H9 (cell line): ENCODE results near the gene DDX19B. TPM values are rescaled to one million over a fixed set of nuclear protein-coding genes. Genes with fewer than 3 reads are reported as not detected.
A peak's percentile ranks its signal among the peaks of the same experiment; 100 is the strongest.
"Not testable (repeated sequence)": the region's sequence is repeated elsewhere in the genome, so short reads cannot be mapped to it uniquely, and the experiment has no call there.

Experiments used
- DNase-seq: peaks from one replicate; pipeline ENCODE4 v3.0.0-alpha.2; 2017
- H2AFZ ChIP-seq: one replicate; pipeline ENCODE4 v1.6.1; 2013; ENCODE audit warnings: mild to moderate bottlenecking, low read length, control low read depth, moderate library complexity
- H2AK5ac ChIP-seq: 2 replicates; pipeline ENCODE4 v1.6.1; 2013; ENCODE audit warnings: low read length, control low read depth, mixed read lengths; ENCODE audit not compliant: insufficient read length
- H2BK120ac ChIP-seq: one replicate; pipeline ENCODE4 v1.6.1; 2013; ENCODE audit warnings: low read depth, mild to moderate bottlenecking, low read length, control low read depth, inconsistent platforms; ENCODE audit not compliant: poor library complexity, severe bottlenecking
- H2BK12ac ChIP-seq: 2 replicates; pipeline ENCODE4 v1.6.1; 2013; ENCODE audit warnings: low read length, control low read depth, mixed read lengths, low read depth; ENCODE audit not compliant: insufficient read length
- H2BK15ac ChIP-seq: 2 replicates; pipeline ENCODE4 v1.6.1; 2013; ENCODE audit warnings: low read depth, low read length, control low read depth
- H2BK20ac ChIP-seq: one replicate; pipeline ENCODE4 v1.6.1; 2013; ENCODE audit warnings: low read depth, mild to moderate bottlenecking, low read length, control low read depth, inconsistent platforms; ENCODE audit not compliant: poor library complexity, severe bottlenecking
- H2BK5ac ChIP-seq: 2 replicates; pipeline ENCODE4 v1.6.1; 2013; ENCODE audit warnings: low read length, control low read depth, mixed read lengths; ENCODE audit not compliant: insufficient read length
- H3K14ac ChIP-seq: 2 replicates; pipeline ENCODE4 v1.6.1; 2013; ENCODE audit warnings: low read length, control low read depth; ENCODE audit not compliant: insufficient read depth
- H3K18ac ChIP-seq: 2 replicates; pipeline ENCODE4 v1.6.1; 2013; ENCODE audit warnings: low read depth, mild to moderate bottlenecking, mixed read lengths, low read length, control low read depth; ENCODE audit not compliant: insufficient read length
- H3K23ac ChIP-seq: 2 replicates; pipeline ENCODE4 v1.6.1; 2013; ENCODE audit warnings: low read length, control low read depth, mixed read lengths, low read depth; ENCODE audit not compliant: insufficient read length
- H3K23me2 ChIP-seq: 2 replicates; pipeline ENCODE4 v1.6.1; 2013; ENCODE audit warnings: low read depth, mild to moderate bottlenecking, mixed read lengths, low read length, control low read depth; ENCODE audit not compliant: insufficient read length, poor library complexity, severe bottlenecking
- H3K27ac ChIP-seq: 2 replicates; pipeline ENCODE4 v1.5.1; 2013; ENCODE audit warnings: low read length, control low read depth, mixed read lengths, low read depth; ENCODE audit not compliant: insufficient read length
- H3K27me3 ChIP-seq: 2 replicates; pipeline ENCODE4 v1.6.1; 2013; ENCODE audit warnings: low read length, control low read depth, inconsistent platforms; ENCODE audit not compliant: insufficient read depth
- H3K4ac ChIP-seq: 2 replicates; pipeline ENCODE4 v1.6.1; 2013; ENCODE audit warnings: low read depth, mild to moderate bottlenecking, control low read depth, inconsistent platforms, low read length, moderate library complexity
- H3K4me1 ChIP-seq: 2 replicates; pipeline ENCODE4 v1.6.1; 2013; ENCODE audit warnings: low read length, control low read depth, inconsistent platforms; ENCODE audit not compliant: insufficient read depth
- H3K4me2 ChIP-seq: 2 replicates; pipeline ENCODE4 v1.6.1; 2013; ENCODE audit warnings: low read length, control low read depth, mixed read lengths; ENCODE audit not compliant: insufficient read length, insufficient read depth
- H3K56ac ChIP-seq: 2 replicates; pipeline ENCODE4 v1.6.1; 2013; ENCODE audit warnings: low read depth, mild to moderate bottlenecking, mixed read lengths, low read length, control low read depth; ENCODE audit not compliant: insufficient read length
- H3K79me1 ChIP-seq: 2 replicates; pipeline ENCODE4 v1.6.1; 2013; ENCODE audit warnings: low read depth, mild to moderate bottlenecking, moderate library complexity, low read length, control low read depth, inconsistent platforms; ENCODE audit not compliant: insufficient read depth, poor library complexity, severe bottlenecking
- H3K79me2 ChIP-seq: 2 replicates; pipeline ENCODE4 v1.6.1; 2013; ENCODE audit warnings: low read length, control low read depth, inconsistent platforms; ENCODE audit not compliant: insufficient read depth
- H3K9ac ChIP-seq: 2 replicates; pipeline ENCODE4 v1.6.1; 2013; ENCODE audit warnings: low read length, control low read depth, mixed read lengths; ENCODE audit not compliant: insufficient read length; ENCODE audit errors: extremely low read depth
- H3K9me3 ChIP-seq: one replicate; pipeline ENCODE4 v1.6.1; 2013; ENCODE audit warnings: low read depth, low read length, inconsistent platforms; ENCODE audit not compliant: control insufficient read depth
- H3T11ph ChIP-seq: one replicate; pipeline ENCODE4 v1.6.1; 2013; ENCODE audit warnings: mild to moderate bottlenecking, low read length, control low read depth, inconsistent platforms
- H4K20me1 ChIP-seq: one replicate; pipeline ENCODE4 v1.6.1; 2013; ENCODE audit not compliant: control insufficient read depth, insufficient read length, insufficient read depth
- H4K5ac ChIP-seq: 2 replicates; pipeline ENCODE4 v1.6.1; 2013; ENCODE audit warnings: low read depth, mild to moderate bottlenecking, mixed read lengths, low read length, control low read depth; ENCODE audit not compliant: insufficient read length
- H4K8ac ChIP-seq: replicated peaks from 2 replicates; pipeline ENCODE4 v1.6.1; 2013; ENCODE audit warnings: low read length, control low read depth, mixed read lengths, low read depth; ENCODE audit not compliant: insufficient read length
- H4K91ac ChIP-seq: 2 replicates; pipeline ENCODE4 v1.6.1; 2013; ENCODE audit warnings: low read depth, mild to moderate bottlenecking, moderate library complexity, mixed read lengths, low read length, control low read depth; ENCODE audit not compliant: insufficient read length
- H3K27ac Mint-ChIP-seq, 3 experiments: 2 replicates in 2 of 3; 3 replicates in 1 of 3; pipeline ENCODE4 v1.8.0; 2020 to 2021; ENCODE audit warnings: mixed read lengths in 3 of 3, mild to moderate bottlenecking in 1 of 3, moderate library complexity in 1 of 3
- H3K27me3 Mint-ChIP-seq: 2 replicates; pipeline ENCODE4 v1.8.0; 2021; ENCODE audit warnings: low read depth, mild to moderate bottlenecking, moderate library complexity, mixed read lengths
- H3K36me3 Mint-ChIP-seq, 3 experiments: 2 replicates in 2 of 3; 3 replicates in 1 of 3; pipeline ENCODE4 v1.8.0; 2020 to 2021; ENCODE audit warnings: low read depth in 3 of 3, mixed read lengths in 3 of 3; ENCODE audit not compliant: insufficient read depth in 1 of 3
- H3K4me1 Mint-ChIP-seq, 2 experiments: 2 replicates each; pipeline ENCODE4 v1.8.0; 2020; ENCODE audit warnings: mixed read lengths in 2 of 2
- H3K4me3 Mint-ChIP-seq, 2 experiments: 2 replicates in 1 of 2; 3 replicates in 1 of 2; pipeline ENCODE4 v1.8.0; 2020 to 2021; ENCODE audit warnings: mild to moderate bottlenecking in 2 of 2, mixed read lengths in 2 of 2, moderate library complexity in 1 of 2
- H3K9me3 Mint-ChIP-seq, 2 experiments: 2 replicates in 1 of 2; 3 replicates in 1 of 2; pipeline ENCODE4 v1.8.0; 2020; ENCODE audit warnings: mild to moderate bottlenecking in 2 of 2, mixed read lengths in 2 of 2, moderate library complexity in 1 of 2
- WGBS: extraction: QIAGEN DNeasy Blood & Tissue Kit; methylation state at CpG from one replicate; pipeline ENCODE4 v1.1.7; 2013; ENCODE audit warnings: missing lambda C conversion rate, low lambda C conversion rate, mixed read lengths; ENCODE audit not compliant: insufficient read length; ENCODE audit errors: extremely low coverage; 5-methylcytosine and 5-hydroxymethylcytosine counted together
- long read RNA-seq: library from polyadenylated mRNA; unstranded; transcript quantifications from one replicate; pipeline ENCODE4 v2.0.0, GENCODE V29; 2020
- total RNA-seq: library from RNA; stranded (reverse); gene quantifications from 2 replicates; pipeline ENCODE4 v1.2.1, GENCODE V29; 2021
- TF ChIP-seq, protein P1 (sequence below): fragments of 200-600 bp; sonication (generic); conservative IDR thresholded peaks from 3 replicates; pipeline ENCODE4 v1.8.0; 2021; ENCODE audit warnings: antibody characterized with exemption, mild to moderate bottlenecking

DDX19B gene
- 46.7 and 47.3 TPM in 2 replicates for total RNA-seq
- long read RNA-seq, transcript DDX19B-201 (12 exons, 3,386 nt), result major isoform, 329 of 427 reads
- long read RNA-seq, transcript DDX19B-203 (10 exons, 1,717 nt), result minor isoform, 22 of 427 reads
- long read RNA-seq, transcript DDX19B-202 (11 exons, 1,692 nt), result minor isoform, 11 of 427 reads
- long read RNA-seq, partial matches to known transcripts, result 7 of 427 reads
- long read RNA-seq, other reads (novel, unspliced or antisense), result 50 of 427 reads

DNA sequence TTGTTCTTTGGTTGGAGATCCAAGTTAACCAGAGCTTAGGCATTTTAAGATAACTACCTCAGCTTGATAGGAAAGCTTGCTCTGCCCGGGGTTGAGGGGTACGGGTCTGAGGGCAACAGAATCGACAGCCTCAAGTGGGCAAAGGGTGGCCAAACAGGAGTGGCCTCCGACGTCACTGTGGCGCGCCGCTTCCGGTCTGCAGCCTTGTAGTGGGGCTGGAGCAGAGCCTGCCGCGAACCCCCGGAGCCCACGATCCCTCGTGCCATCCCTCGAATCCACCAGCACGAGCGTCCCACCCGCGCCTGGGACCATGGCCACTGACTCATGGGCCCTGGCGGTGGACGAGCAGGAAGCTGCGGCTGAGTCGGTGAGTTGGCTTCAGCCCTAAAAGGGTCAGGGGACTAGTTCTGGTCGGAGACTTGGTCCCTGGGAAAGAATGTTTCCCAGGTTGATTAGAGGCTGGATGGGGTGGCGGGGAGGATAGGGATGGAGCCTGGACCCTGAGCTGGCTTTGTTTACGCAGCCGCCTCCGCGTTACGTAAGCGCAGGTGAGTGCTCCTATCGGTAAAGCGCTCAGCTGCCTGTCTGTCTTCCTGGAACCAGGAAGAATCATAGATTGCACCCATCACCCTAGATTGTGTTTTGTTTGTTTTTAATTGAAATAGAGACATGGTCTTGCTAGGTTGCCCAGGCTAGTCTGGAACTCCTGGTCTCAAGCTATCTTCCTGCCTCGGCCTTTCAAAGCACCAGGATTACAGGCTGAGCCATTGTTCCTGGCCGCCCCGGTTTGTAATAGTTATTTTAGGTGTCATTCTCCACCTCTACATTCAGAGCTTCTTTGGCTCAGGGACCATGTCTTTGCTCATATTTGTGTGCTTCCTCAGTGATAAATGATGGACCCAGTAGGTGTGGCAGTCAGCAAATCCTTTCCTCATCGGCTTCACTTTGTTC is at the start of gene DDX19B:
Gene DDX19B, plus strand, starts transcription at position 199 of the 951 bp plus-strand sequence. Its CDS starts 112 bp downstream, at position 311.
- H2BK15ac ChIP-seq, result no peak within 1 kb of the TSS
- peak; percentile 82 for DNase-seq
- no peak within 1 kb of the TSS; the same call in 1 of the 2 replicates for H3K4ac ChIP-seq
- H3K9me3 Mint-ChIP-seq, result peaks cover 0 to 2% of the 10 kb centered on the region in 2 experiments; a peak in 3 of 5 replicates
- H3K4me1 ChIP-seq, result peaks cover 3% of the 10 kb centered on the region; the same call in 1 of the 2 replicates
- TF ChIP-seq, protein P1, sequence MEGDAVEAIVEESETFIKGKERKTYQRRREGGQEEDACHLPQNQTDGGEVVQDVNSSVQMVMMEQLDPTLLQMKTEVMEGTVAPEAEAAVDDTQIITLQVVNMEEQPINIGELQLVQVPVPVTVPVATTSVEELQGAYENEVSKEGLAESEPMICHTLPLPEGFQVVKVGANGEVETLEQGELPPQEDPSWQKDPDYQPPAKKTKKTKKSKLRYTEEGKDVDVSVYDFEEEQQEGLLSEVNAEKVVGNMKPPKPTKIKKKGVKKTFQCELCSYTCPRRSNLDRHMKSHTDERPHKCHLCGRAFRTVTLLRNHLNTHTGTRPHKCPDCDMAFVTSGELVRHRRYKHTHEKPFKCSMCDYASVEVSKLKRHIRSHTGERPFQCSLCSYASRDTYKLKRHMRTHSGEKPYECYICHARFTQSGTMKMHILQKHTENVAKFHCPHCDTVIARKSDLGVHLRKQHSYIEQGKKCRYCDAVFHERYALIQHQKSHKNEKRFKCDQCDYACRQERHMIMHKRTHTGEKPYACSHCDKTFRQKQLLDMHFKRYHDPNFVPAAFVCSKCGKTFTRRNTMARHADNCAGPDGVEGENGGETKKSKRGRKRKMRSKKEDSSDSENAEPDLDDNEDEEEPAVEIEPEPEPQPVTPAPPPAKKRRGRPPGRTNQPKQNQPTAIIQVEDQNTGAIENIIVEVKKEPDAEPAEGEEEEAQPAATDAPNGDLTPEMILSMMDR, result no peak
- H3K27ac Mint-ChIP-seq, result peak within 1 kb of the TSS; percentile 99
- H3K56ac ChIP-seq, result no peak within 1 kb of the TSS
- peak within 1 kb of the TSS; percentile 94 to 96 for H3K4me3 Mint-ChIP-seq
- H2AFZ ChIP-seq, result no peak within 1 kb of the TSS
- H3K4me1 Mint-ChIP-seq, result peaks cover 6 to 17% of the 10 kb centered on the region in 2 experiments; a peak in 3 of 4 replicates
- H3K4me2 ChIP-seq, result peak within 1 kb of the TSS; percentile 93
- peak within 1 kb of the TSS; percentile 24 for H2BK5ac ChIP-seq
- peaks cover 8% of the 10 kb centered on the region; the same call in 1 of the 2 replicates for H3K79me2 ChIP-seq
- H3K18ac ChIP-seq, result peak within 1 kb of the TSS; percentile 96
- no peak within 1 kb of the TSS for H4K91ac ChIP-seq
- peaks cover 13 to 21% (median 20%) of the 10 kb centered on the region in 3 experiments for H3K36me3 Mint-ChIP-seq
- peaks cover 4% of the 10 kb centered on the region for H3K79me1 ChIP-seq
- H2AK5ac ChIP-seq, result no peak within 1 kb of the TSS
- no peak within 1 kb of the TSS for H2BK20ac ChIP-seq
- H4K5ac ChIP-seq, result peak within 1 kb of the TSS; percentile 39
- H3K27me3 ChIP-seq, result no peaks in the 10 kb centered on the region
- peaks cover 5% of the 10 kb centered on the region for H3K23me2 ChIP-seq
- no peak within 1 kb of the TSS for H2BK120ac ChIP-seq
- H4K20me1 ChIP-seq, result no peaks in the 10 kb centered on the region
- no peaks in the 10 kb centered on the region for H3K9me3 ChIP-seq
- no CpG with 5 or more reads among the region's 37 CpGs for WGBS
- peak within 1 kb of the TSS; percentile 97 for H3K14ac ChIP-seq
- H3K9ac ChIP-seq, result peak within 1 kb of the TSS; percentile 94
- no peak within 1 kb of the TSS for H2BK12ac ChIP-seq
- no peak within 1 kb of the TSS for H3T11ph ChIP-seq
- no peak within 1 kb of the TSS for H4K8ac ChIP-seq
- no peaks in the 10 kb centered on the region for H3K27me3 Mint-ChIP-seq
- H3K27ac ChIP-seq, result no peak within 1 kb of the TSS
- H3K23ac ChIP-seq, result no peak within 1 kb of the TSS

DNA sequence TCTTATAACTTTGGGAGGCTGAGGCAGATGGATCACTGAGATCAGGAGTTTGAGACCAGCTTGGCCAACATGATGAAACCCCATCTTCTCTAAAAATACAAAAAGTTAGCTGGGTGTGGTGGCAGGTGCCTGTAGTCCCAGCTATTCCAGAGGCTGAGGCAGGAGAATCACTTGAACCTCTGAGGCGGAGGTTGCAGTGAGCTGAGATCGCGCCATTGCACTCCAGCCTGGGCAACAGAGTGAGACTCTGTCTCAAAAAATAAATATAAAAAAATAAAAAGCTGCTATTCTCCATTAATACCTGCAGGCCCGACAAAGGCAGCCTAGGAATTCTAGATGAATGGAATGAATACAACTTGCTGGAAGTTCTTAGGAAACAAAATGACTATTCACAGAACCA is 49.3 kb upstream of the DDX19B start:
- H3K4me2 ChIP-seq, H3K79me1 ChIP-seq, H3K9me3 ChIP-seq, H4K91ac ChIP-seq, H2AK5ac ChIP-seq, H4K20me1 ChIP-seq, H2AFZ ChIP-seq, H3K9me3 Mint-ChIP-seq, H3K23ac ChIP-seq, H3K14ac ChIP-seq, DNase-seq, H2BK20ac ChIP-seq, H3T11ph ChIP-seq, H4K8ac ChIP-seq, H3K18ac ChIP-seq, H3K9ac ChIP-seq, H2BK5ac ChIP-seq, H4K5ac ChIP-seq, H3K79me2 ChIP-seq, H3K56ac ChIP-seq, H3K27me3 Mint-ChIP-seq, H3K27ac ChIP-seq, H3K27me3 ChIP-seq, H2BK15ac ChIP-seq, H2BK12ac ChIP-seq, H3K23me2 ChIP-seq, H3K4ac ChIP-seq, H3K4me1 ChIP-seq, H3K27ac Mint-ChIP-seq, H2BK120ac ChIP-seq: not testable (repeated sequence)
- WGBS, result no CpG with 5 or more reads among the region's 4 CpGs
- Mint-ChIP-seq H3K4me3 (peak overlapping the region in 1 of 2 experiments; percentile 42; a peak in 3 of 5 replicates), H3K4me1 (peaks cover 7 to 11% of the 10 kb centered on the region in 2 experiments), H3K36me3 (peaks cover 20 to 43% (median 30%) of the 10 kb centered on the region in 3 experiments)
